ENCODE data around the gene MAGEB17. TPM values are rescaled to one million over a fixed set of nuclear protein-coding genes. Genes with fewer than 3 reads are reported as not detected.
A peak's percentile ranks its signal among the peaks of the same experiment; 100 is the strongest.

MAGEB17 gene, protein sequence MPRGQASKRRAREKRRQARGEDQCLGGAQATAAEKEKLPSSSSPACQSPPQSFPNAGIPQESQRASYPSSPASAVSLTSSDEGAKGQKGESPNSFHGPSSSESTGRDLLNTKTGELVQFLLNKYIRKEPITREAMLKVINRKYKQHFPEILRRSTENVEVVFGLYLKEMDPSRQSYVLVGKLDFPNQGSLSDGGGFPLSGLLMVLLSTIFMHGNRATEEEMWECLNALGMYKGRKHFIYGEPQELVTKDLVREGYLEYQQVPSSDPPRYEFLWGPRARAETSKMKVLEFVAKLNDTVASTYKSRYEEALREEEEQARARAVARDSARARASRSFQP
- not detected for total RNA-seq

DNA sequence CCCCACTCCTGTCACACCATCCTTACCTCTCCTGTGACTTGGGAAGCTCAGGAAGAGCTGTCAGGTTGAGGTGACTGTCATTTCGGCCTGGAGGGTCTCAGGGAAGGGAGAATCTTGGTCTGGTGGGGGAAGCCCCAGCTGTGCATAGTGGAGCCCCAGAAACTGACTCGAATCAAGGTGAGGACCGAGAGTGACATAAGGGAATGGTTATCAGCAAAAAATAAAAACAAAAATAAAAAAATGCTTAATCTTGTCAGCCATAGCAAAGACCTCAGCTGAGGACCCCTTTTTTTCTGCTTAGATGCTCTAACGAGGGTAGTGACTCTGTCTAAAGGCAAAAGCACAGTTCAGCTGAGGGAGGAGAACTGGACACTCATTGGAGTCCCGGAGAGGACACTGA lies at the start of gene MAGEB17:
MAGEB17 (plus strand) TSS at position 301 of the 400 bp plus-strand sequence. CDS start 2,902 bp downstream, outside the sequence.
- TF ChIP-seq, protein P1, sequence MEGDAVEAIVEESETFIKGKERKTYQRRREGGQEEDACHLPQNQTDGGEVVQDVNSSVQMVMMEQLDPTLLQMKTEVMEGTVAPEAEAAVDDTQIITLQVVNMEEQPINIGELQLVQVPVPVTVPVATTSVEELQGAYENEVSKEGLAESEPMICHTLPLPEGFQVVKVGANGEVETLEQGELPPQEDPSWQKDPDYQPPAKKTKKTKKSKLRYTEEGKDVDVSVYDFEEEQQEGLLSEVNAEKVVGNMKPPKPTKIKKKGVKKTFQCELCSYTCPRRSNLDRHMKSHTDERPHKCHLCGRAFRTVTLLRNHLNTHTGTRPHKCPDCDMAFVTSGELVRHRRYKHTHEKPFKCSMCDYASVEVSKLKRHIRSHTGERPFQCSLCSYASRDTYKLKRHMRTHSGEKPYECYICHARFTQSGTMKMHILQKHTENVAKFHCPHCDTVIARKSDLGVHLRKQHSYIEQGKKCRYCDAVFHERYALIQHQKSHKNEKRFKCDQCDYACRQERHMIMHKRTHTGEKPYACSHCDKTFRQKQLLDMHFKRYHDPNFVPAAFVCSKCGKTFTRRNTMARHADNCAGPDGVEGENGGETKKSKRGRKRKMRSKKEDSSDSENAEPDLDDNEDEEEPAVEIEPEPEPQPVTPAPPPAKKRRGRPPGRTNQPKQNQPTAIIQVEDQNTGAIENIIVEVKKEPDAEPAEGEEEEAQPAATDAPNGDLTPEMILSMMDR (IDR thresholded peaks at IDR 0.05), result no peak
- Histone ChIP-seq H3K27me3 (no peaks in the 10 kb centered on the region), H3K4me1 (no peaks in the 10 kb centered on the region), H3K9me3 (no peaks in the 10 kb centered on the region), H3K36me3 (no peaks in the 10 kb centered on the region), H3K4me3 (no peak within 1 kb of the TSS), H3K27ac (no peak within 1 kb of the TSS)
- intact Hi-C loops (cut with DNase I; ENCODE audit: low total_unique reads), result no loop called here
- DNase-seq, result no peak

DNA sequence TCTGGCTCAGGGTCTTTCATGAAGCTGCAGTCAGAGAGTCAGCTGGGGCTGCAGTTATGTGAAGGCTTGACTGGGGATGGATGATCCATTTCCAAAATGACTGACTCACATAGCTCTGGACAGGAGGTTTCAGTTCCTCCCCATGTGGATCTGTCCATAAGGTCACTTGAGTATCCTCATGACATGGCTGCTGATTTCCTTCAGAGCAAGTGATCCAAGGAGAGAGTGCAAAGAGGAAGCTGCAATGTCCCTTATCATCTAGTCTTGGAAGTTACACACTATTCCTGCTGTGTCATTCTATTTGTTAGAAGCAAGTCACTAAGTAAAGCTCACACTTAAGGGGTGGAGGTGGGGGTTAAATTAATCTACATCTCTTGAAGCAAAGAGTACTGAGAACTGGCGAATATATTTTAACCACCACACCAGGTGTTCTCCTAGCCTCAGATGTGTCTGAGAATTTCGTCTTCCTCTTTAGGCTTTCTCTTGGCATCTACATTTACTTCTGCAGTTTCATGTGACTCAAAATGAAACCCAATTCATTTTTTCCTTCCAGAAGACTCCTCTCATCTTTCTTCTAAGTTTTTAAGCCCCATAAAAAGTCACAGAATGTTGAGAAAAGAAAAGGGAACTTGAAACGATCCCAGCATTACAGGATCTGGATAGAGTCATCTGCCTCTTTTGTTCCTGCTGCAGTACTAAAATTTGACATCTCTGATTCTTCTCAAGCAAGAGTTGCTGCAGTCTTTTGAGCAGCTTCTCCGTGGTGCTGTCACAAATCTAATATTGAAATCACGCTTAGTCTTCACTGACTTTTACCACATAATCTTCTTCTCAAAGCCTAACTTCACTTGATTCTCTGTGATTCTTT lies 47.7 kb upstream of the MAGEB17 start:
- TF ChIP-seq, protein P1 (IDR thresholded peaks at IDR 0.05), result no peak
- TF ChIP-seq POLR2A (IDR thresholded peaks at IDR 0.05), result no peak
- H3K27ac ChIP-seq, result peak overlapping the region; percentile 43 to 62
- no peaks in the 10 kb centered on the region for H3K4me1 ChIP-seq
- H3K27me3 ChIP-seq, result no peaks in the 10 kb centered on the region
- no peak overlapping the region for H3K4me3 ChIP-seq
- no peak for DNase-seq
- intact Hi-C loops (cut with DNase I; ENCODE audit: low total_unique reads), result no loop called here
- no peaks in the 10 kb centered on the region for H3K36me3 ChIP-seq
- H3K9me3 ChIP-seq, result no peaks in the 10 kb centered on the region

DNA sequence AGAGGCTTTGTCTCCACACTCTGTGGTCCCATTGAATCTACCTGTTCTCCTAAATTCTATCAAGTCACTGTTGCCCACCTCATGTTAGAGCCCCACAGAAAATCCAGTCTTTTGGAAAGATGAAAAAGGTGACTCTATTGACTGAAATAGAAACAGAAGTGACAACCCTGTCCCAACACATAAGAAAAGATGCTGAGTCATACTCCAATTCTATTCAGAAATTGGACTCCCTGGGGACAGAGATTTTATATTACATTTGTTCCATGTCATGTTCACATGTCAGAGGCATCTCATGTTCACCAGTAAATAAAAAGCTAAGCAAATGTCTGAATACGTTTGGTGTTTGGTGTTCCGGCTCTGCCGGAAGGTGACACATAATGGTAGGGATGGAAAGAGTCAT lies 46.9 kb upstream of the MAGEB17 start:
- H3K27ac ChIP-seq, result peak overlapping the region in 1 of 2 donors; percentile 62
- no peaks in the 10 kb centered on the region for H3K36me3 ChIP-seq
- no peak for TF ChIP-seq POLR2A (IDR thresholded peaks at IDR 0.05)
- TF ChIP-seq, protein P1 (IDR thresholded peaks at IDR 0.05), result no peak
- no peak for DNase-seq
- no peak overlapping the region for H3K4me3 ChIP-seq
- intact Hi-C loops (cut with DNase I; ENCODE audit: low total_unique reads), result no loop called here
- H3K9me3 ChIP-seq, result no peaks in the 10 kb centered on the region
- H3K27me3 ChIP-seq, result no peaks in the 10 kb centered on the region
- H3K4me1 ChIP-seq, result no peaks in the 10 kb centered on the region

DNA sequence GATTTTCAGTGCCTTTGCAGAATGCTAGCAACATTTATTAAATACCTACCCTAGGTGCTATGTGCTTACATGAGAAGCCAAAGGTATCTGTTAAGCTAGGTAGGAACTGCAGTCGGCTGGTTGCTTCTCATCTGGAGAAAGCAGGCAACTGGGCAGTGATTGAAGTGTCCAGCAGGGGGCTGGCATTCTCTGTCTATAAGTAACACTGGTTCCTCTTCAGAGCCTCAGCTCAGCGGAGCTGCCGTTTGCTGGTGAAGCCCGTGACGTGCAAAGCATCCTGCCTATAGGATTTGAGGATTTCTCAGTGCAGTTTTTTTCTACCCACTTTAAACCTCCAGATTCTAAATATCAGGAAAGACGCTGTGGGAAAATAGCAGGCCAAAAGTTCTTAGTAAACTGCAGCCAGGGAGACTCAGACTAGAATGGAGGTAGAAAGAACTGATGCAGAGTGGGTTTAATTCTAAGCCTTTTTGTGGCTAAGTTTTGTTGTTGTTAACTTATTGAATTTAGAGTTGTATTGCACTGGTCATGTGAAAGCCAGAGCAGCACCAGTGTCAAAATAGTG lies 44.0 kb upstream of the MAGEB17 start, which contains the start of gene GRPR:
GRPR (plus strand) TSS at position 344 of the 565 bp plus-strand sequence. CDS start 389 bp downstream, outside the sequence.
- Histone ChIP-seq H3K27me3 (no peaks in the 10 kb centered on the region), H3K4me3 (no peak within 1 kb of the TSS), H3K9me3 (no peaks in the 10 kb centered on the region), H3K36me3 (no peaks in the 10 kb centered on the region), H3K4me1 (no peaks in the 10 kb centered on the region), H3K27ac (no peak within 1 kb of the TSS)
- peak; percentile 50 to 77 for DNase-seq
- intact Hi-C loops (cut with DNase I; ENCODE audit: low total_unique reads), result no loop called here
- TF ChIP-seq POLR2A (IDR thresholded peaks at IDR 0.05), result no peak
- TF ChIP-seq, protein P1 (IDR thresholded peaks at IDR 0.05), result peak; percentile 50 to 55 (median 52)
